ENCODE measurements around the gene KAZN.
A peak's percentile ranks its signal among the peaks of the same experiment; 100 is the strongest.
"Not testable (repeated sequence)": the region's sequence is repeated elsewhere in the genome, so short reads cannot be mapped to it uniquely, and the experiment has no call there.

KAZN gene

GRCh38 chr1:15038232-15039016 is 439.9 kb downstream of the KAZN start:
- DNase-seq (ENCODE audit: low read depth): no peak

GRCh38 chr1:15039017-15039648 is 440.6 kb downstream of the KAZN start:
- no peak for DNase-seq (ENCODE audit: low read depth)

GRCh38 chr1:15039901-15040300 is 441.4 kb downstream of the KAZN start:
- no peak for DNase-seq (ENCODE audit: low read depth)

- DNase-seq (ENCODE audit: low read depth): not testable (repeated sequence)
Measured at GRCh38 chr1:15040685-15041084, 442.2 kb downstream of the KAZN start.

- no peak for DNase-seq (ENCODE audit: low read depth)
Measured at GRCh38 chr1:15042866-15043265, 444.4 kb downstream of the KAZN start.

GRCh38 chr1:15043934-15044333 is 445.4 kb downstream of the KAZN start:
- DNase-seq (ENCODE audit: low read depth): no peak

GRCh38 chr1:15045123-15045522 is 446.6 kb downstream of the KAZN start:
- no peak for DNase-seq (ENCODE audit: low read depth)

- DNase-seq (ENCODE audit: low read depth): peak; percentile 32
Measured at GRCh38 chr1:15046487-15047165, 448.1 kb downstream of the KAZN start.

GRCh38 chr1:15047237-15047636 is 448.8 kb downstream of the KAZN start:
- no peak for DNase-seq (ENCODE audit: low read depth)

- no peak for DNase-seq (ENCODE audit: low read depth)
Measured at GRCh38 chr1:15048437-15048980, 450.0 kb downstream of the KAZN start.

GRCh38 chr1:15049067-15049466 is 450.6 kb downstream of the KAZN start:
- DNase-seq (ENCODE audit: low read depth): no peak

GRCh38 chr1:15051882-15052528 is 453.5 kb downstream of the KAZN start:
- DNase-seq (ENCODE audit: low read depth): no peak

- no peak for DNase-seq (ENCODE audit: low read depth)
Measured at GRCh38 chr1:15053153-15053552, 454.7 kb downstream of the KAZN start.

- no peak for DNase-seq (ENCODE audit: low read depth)
Measured at GRCh38 chr1:15055736-15056415, 457.4 kb downstream of the KAZN start.

GRCh38 chr1:15056515-15057285 is 458.2 kb downstream of the KAZN start:
- no peak for DNase-seq (ENCODE audit: low read depth)

- no peak for DNase-seq (ENCODE audit: low read depth)
Measured at GRCh38 chr1:15057834-15058233, 459.3 kb downstream of the KAZN start.

GRCh38 chr1:15058261-15058660 is 459.8 kb downstream of the KAZN start:
- no peak for DNase-seq (ENCODE audit: low read depth)

- DNase-seq (ENCODE audit: low read depth): no peak
Measured at GRCh38 chr1:15060104-15060503, 461.6 kb downstream of the KAZN start.

GRCh38 chr1:15062479-15063099 is 464.1 kb downstream of the KAZN start:
- no peak for DNase-seq (ENCODE audit: low read depth)

- DNase-seq (ENCODE audit: low read depth): no peak
Measured at GRCh38 chr1:15063346-15063745, 464.9 kb downstream of the KAZN start.
